Measurements from ENCODE around the gene ATF6B.

Gene ATF6B

GRCh38 chr6:32127717-32128592 lies at the start of gene ATF6B:
ATF6B (minus strand) TSS chr6:32128246; CDS start chr6:32128207, 39 bp downstream.
- peak; percentile 91 to 94 for DNase-seq (ENCODE audit: low read depth in 2 of 2)

- DNase-seq (ENCODE audit: low read depth in 2 of 2): no peak
Observed at GRCh38 chr6:32177183-32177787, 49.2 kb upstream of the ATF6B start.

- no peak for DNase-seq (ENCODE audit: low read depth in 2 of 2)
Observed at GRCh38 chr6:32176476-32177182, 48.6 kb upstream of the ATF6B start.

- DNase-seq (ENCODE audit: low read depth in 2 of 2): peak; percentile 91 to 97
Observed at GRCh38 chr6:32175711-32176475, 47.8 kb upstream of the ATF6B start, which contains the start of gene AGPAT1. AGPAT1 (minus strand) TSS chr6:32176084; CDS start chr6:32171496, 4,588 bp downstream.

GRCh38 chr6:32175322-32175710 lies 47.3 kb upstream of the ATF6B start:
- no peak for DNase-seq (ENCODE audit: low read depth in 2 of 2)

- DNase-seq (ENCODE audit: low read depth in 2 of 2): no peak
Observed at GRCh38 chr6:32174416-32174815, 46.4 kb upstream of the ATF6B start.

- no peak for DNase-seq (ENCODE audit: low read depth in 2 of 2)
Observed at GRCh38 chr6:32173051-32173727, 45.1 kb upstream of the ATF6B start.

GRCh38 chr6:32171234-32171633 lies 43.2 kb upstream of the ATF6B start:
- DNase-seq (ENCODE audit: low read depth in 2 of 2): no peak

- DNase-seq (ENCODE audit: low read depth in 2 of 2): no peak
Observed at GRCh38 chr6:32170294-32170693, 42.2 kb upstream of the ATF6B start.

- no peak for DNase-seq (ENCODE audit: low read depth in 2 of 2)
Observed at GRCh38 chr6:32168807-32169591, 41.0 kb upstream of the ATF6B start.

- no peak for DNase-seq (ENCODE audit: low read depth in 2 of 2)
Observed at GRCh38 chr6:32168350-32168749, 40.3 kb upstream of the ATF6B start.

GRCh38 chr6:32167761-32168262 lies 39.8 kb upstream of the ATF6B start:
- DNase-seq (ENCODE audit: low read depth in 2 of 2): no peak

- no peak for DNase-seq (ENCODE audit: low read depth in 2 of 2)
Observed at GRCh38 chr6:32167154-32167760, 39.2 kb upstream of the ATF6B start.

- no peak for DNase-seq (ENCODE audit: low read depth in 2 of 2)
Observed at GRCh38 chr6:32166411-32167061, 38.5 kb upstream of the ATF6B start.

- no peak for DNase-seq (ENCODE audit: low read depth in 2 of 2)
Observed at GRCh38 chr6:32164295-32164694, 36.2 kb upstream of the ATF6B start, which contains the start of gene EGFL8. EGFL8 (plus strand) TSS chr6:32164595; CDS start chr6:32166166, 1,571 bp downstream.

- no peak for DNase-seq (ENCODE audit: low read depth in 2 of 2)
Observed at GRCh38 chr6:32163559-32164258, 35.7 kb upstream of the ATF6B start.

GRCh38 chr6:32158052-32158451 lies 30.0 kb upstream of the ATF6B start:
- DNase-seq (ENCODE audit: low read depth in 2 of 2): no peak

GRCh38 chr6:32156891-32157290 lies 28.8 kb upstream of the ATF6B start:
- no peak for DNase-seq (ENCODE audit: low read depth in 2 of 2)
